Stimulated activated CD4-positive, alpha-beta T cell treated with anti-CD3 and anti-CD28 coated beads, Interleukin-15, amount 100 ng/mL, for 48 hours (primary cell): ENCODE data around the gene DOCK11.
"Not testable (repeated sequence)": the region's sequence is repeated elsewhere in the genome, so short reads cannot be mapped to it uniquely, and the experiment has no call there.

Experiments used
- DNase-seq, 2 donors: peaks; one replicate each; pipeline ENCODE4 v3.0.0-alpha.2; 2020; ENCODE audit warnings: low read depth in 2 of 2

The DOCK11 gene

DNA sequence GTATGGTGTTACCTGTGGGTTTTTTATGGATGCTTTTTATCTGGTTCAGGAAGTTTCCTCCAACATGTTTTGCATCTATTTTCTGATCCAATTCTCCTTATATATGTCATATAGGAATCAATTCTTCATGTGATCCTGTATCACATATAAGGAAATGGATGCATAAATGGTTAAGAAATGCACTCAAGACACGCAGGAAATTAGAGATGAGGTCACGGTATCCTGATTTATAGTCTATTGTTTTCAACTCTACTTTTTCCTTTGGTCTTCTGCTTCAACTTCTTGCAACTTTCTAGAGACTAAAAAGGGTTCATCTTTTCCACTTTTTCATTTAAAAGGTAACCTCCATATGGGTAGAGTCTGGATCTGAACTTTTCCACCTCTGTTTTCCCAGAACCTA lies 198.2 kb downstream of the DOCK11 start:
- no peak for DNase-seq

DNA sequence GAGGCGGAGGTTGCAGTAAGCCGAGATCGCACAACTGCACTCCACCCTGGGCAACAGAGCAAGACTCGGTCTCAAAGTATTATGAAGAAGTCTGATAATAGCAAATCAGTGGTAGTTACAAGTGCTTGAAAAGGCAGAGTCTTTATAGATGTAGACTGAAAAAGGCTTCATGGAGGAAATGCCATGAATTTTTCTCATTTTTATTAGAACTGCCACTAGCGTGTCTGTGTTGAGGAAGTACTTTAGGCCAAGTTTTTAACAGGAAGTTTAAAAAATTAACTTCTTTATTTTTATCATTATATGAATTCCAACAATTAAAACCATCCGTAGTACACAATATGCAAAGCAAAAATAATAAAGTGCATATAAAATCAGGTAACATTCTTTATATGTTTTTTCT lies 199.0 kb downstream of the DOCK11 start:
- DNase-seq: no peak

- DNase-seq: no peak
Measured at GRCh38 chrX:118698516-118699170, 203.0 kb downstream of the DOCK11 start.

GRCh38 chrX:118702741-118703140 lies 207.1 kb downstream of the DOCK11 start:
- DNase-seq: no peak

- DNase-seq: no peak
Measured at GRCh38 chrX:118706681-118707080, 211.1 kb downstream of the DOCK11 start.

DNA sequence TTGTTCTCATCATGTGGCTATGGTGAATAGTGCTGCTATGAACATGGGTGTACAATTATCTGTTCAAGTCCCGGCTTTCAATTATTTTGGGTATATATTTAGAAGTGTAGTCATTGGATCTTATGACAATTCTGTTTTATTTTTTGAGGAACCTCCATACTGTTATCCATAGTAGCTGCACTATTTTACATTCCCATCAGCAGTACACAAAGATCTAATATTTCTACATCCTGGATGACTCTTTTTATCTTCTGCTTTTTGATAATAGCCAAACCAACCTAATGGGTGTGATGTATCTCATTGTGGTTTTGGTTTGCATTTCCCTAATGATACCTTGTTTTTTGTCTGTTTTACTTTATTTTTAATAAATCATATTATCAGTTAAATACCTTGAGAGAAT lies 218.9 kb downstream of the DOCK11 start:
- no peak for DNase-seq

DNA sequence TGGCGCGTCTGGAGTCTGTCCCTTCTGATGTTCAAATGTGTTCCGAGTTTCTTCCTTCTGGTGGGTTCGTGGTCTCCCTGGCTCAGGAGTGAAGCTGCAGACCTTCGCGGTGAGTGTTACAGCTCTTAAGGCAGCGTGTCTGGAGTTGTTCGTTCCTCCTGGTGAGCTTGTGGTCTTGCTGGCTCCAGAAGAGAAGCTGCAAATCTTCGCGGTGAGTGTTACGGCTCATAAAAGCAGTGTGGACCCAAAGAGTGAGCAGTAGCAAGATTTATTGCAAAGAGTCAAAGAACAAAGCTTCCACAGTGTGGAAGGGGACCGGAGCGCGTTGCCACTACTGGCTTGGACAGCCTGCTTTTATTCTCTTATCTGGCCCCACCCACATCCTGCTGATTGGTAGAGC lies 220.3 kb downstream of the DOCK11 start:
- not testable (repeated sequence) for DNase-seq

GRCh38 chrX:118716833-118717232 lies 221.2 kb downstream of the DOCK11 start:
- DNase-seq: not testable (repeated sequence)

- DNase-seq: no peak
Measured at GRCh38 chrX:118717678-118718391, 222.2 kb downstream of the DOCK11 start.

GRCh38 chrX:118718737-118719136 lies 223.1 kb downstream of the DOCK11 start:
- no peak for DNase-seq

DNA sequence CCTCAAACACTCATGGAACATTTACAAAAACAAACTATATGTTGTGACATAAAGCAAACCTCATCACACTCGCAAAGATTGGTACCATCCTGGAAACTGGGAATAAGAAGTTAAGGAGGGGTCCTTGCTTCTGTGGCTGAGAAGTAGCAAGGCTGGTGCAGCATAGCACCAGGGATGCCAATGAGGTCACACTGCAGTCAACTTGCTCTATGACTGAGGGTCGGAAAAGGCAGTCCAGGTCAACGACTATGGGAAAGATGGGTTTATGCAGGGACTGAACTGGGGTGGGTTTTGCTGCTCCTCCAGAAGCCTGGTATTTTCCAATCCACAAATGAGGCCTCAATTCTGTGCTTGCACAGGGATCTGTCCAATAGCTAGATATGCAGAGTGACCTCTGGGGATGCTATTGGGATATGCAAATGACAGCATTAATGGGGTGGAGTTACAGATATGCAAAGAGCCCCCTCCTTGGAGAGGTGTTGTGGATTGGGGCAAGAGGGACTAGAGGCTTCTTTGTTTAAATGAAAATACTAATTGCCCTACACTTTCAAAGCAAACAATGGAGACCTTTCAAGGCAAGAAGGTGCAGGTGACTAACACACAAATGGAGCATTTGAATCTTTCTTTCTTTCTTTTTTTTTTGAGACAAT lies 224.6 kb downstream of the DOCK11 start:
- no peak for DNase-seq

- no peak for DNase-seq
Measured at GRCh38 chrX:118723376-118723775, 227.8 kb downstream of the DOCK11 start.

- DNase-seq: no peak
Measured at GRCh38 chrX:118724365-118724764, 228.8 kb downstream of the DOCK11 start.

- DNase-seq: no peak
Measured at GRCh38 chrX:118724775-118725174, 229.2 kb downstream of the DOCK11 start.

- DNase-seq: no peak
Measured at GRCh38 chrX:118726396-118726795, 230.8 kb downstream of the DOCK11 start.

GRCh38 chrX:118726887-118727685 lies 231.5 kb downstream of the DOCK11 start, which contains the start of gene IL13RA1:
IL13RA1 (plus strand) TSS chrX:118727606; CDS start chrX:118727639, 33 bp downstream.
- peak in 1 of 2 donors; percentile 14 for DNase-seq

DNA sequence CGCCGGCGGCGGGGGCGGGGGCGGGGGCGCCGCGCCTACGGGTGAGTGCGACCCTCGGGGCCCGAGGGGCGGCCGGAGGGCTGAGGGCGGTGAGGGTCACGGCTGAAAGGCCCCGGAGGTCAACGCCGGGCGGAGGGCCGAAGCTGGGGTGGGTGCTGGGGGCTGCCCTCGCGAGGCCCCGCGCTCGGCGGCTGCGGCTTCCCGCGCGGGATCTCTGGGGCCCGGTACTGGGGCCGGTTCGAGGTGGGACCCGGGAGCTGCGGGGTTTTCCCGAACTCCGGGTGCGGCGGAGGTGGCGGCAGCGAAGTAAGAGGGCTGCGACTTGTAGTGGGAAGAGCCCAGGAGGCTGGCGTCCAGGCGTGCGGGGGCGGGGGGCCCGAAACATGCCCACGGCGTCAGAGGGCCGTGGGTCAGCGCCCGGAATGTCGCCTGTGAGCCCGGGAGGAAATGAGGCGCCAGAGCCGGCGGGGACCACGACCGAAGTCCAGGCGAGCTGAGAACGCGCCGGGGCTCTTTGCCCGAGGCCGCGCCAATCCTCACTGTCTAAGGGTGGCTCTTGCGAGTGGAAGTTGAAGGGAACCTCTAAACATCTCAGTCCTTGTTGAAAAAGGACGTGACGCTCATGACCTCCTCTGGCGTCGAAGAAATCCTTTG lies 232.2 kb downstream of the DOCK11 start:
- DNase-seq: no peak

DNA sequence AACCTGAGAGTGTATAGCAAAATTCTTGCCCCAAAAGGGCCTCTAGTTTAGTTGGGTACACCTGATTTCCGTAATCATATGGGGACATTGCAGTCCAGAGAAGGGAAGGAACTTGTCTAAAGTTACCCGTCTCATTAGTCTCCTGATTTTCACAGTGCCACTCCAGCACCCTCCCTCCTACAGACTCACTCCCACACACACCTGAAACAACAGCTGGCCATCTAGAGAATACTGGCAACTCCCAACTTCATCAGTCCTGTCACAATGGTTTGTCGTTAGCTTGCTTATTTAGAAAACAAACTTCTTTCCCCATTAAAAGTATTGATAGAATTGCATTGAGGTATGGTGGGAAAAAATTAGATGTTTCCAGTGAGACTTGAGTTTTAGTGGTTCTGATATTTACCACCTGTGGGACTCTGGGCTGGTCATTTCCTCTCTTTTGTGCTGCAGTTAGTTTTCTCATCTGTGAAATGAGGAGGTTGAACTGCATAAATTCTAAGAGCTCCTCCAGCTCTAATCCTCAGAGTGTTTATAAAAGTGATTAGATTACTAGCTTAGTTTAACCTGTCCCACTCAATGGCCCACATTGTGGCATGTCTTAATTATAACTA lies 233.5 kb downstream of the DOCK11 start:
- DNase-seq: no peak

- DNase-seq: no peak
Measured at GRCh38 chrX:118730500-118731247, 235.1 kb downstream of the DOCK11 start.

DNA sequence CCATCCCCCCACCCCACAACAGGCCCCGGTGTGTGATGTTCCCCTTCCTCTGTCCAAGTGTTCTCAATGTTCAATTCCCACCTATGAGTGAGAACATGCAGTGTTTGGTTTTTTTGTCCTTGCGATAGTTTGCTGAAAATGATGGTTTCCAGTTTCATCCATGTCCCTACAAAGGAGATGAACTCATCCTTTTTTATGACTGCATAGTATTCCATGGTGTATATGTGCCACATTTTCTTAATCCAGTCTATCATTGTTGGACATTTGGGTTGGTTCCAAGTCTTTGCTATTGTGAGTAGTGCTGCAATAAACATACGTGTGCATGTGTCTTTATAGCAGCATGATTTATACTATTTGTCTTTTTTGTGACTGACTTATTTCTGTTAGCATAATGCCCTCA lies 236.9 kb downstream of the DOCK11 start:
- DNase-seq: not testable (repeated sequence)
